Loucy (cell line): ENCODE data around the gene EVX2.

ENCODE experiments used
- CTCF ChIP-seq: fragments of 200-600 bp; sonication (generic); conservative IDR thresholded peaks from 2 replicates; pipeline ENCODE4 v1.5.1; 2014; ENCODE audit warnings: mild to moderate bottlenecking, antibody characterized with exemption, low read length
- EZH2phosphoT487 ChIP-seq: fragments of 200-600 bp; IDR thresholded peaks from 2 replicates; pipeline ENCODE4 v1.6.1; 2018; ENCODE audit warnings: antibody characterized with exemption, mild to moderate bottlenecking, moderate library complexity, borderline replicate concordance

- TF ChIP-seq CTCF = no peak
- TF ChIP-seq EZH2phosphoT487 = no peak
Measured at GRCh38 chr2:176071330-176072291, 12.2 kb downstream of the EVX2 start.
